Measurements from ENCODE around the gene KCNH4.

- TF ChIP-seq ZNF274 (IDR thresholded peaks at IDR 0.05; ENCODE audit: low read depth, low read length) (no peak), YY1 (IDR thresholded peaks at IDR 0.05; ENCODE audit: insufficient read depth, insufficient read length) (no peak), SUZ12 (IDR thresholded peaks at IDR 0.05; ENCODE audit: extremely low read depth, insufficient read depth, insufficient read length) (no peak)
Observed at GRCh38 chr17:42138749-42139492, 42.0 kb downstream of the KCNH4 start.

Measured in NT2/D1 (cell line).